BLaER1 treated with 17β-estradiol and CSF1 and Interleukin-3, amounts not matched to agents 10 nM and 100 nM (cell line): Measurements from ENCODE around the gene TAF3.
"Not testable (repeated sequence)": the region's sequence is repeated elsewhere in the genome, so short reads cannot be mapped to it uniquely, and the experiment has no call there.

Source experiments
- H3K27ac ChIP-seq, 11 experiments: shearing (Covaris generic); formaldehyde crosslinking; 2 replicates each; pipeline ENCODE4 v1.8.1; 2022
- H3K27me3 ChIP-seq, 11 experiments: shearing (Covaris generic); formaldehyde crosslinking; 2 replicates each; pipeline ENCODE4 v1.8.1; 2022
- H3K36me3 ChIP-seq, 11 experiments: shearing (Covaris generic); formaldehyde crosslinking; 2 replicates each; pipeline ENCODE4 v1.8.1; 2022
- H3K4me1 ChIP-seq, 10 experiments: shearing (Covaris generic); formaldehyde crosslinking; 2 replicates each; pipeline ENCODE4 v1.8.1; 2022
- H3K4me2 ChIP-seq, 11 experiments: shearing (Covaris generic); formaldehyde crosslinking; 2 replicates each; pipeline ENCODE4 v1.8.1; 2022
- H3K4me3 ChIP-seq, 10 experiments: shearing (Covaris generic); formaldehyde crosslinking; 2 replicates each; pipeline ENCODE4 v1.8.1; 2022
- H3K9ac ChIP-seq, 11 experiments: shearing (Covaris generic); formaldehyde crosslinking; 2 replicates each; pipeline ENCODE4 v1.8.1; 2022
- H3K9me3 ChIP-seq, 11 experiments: shearing (Covaris generic); formaldehyde crosslinking; replicated peaks in 1 of 11; 2 replicates each; pipeline ENCODE4 v1.8.1; 2022
- H4K20me1 ChIP-seq, 11 experiments: shearing (Covaris generic); formaldehyde crosslinking; 2 replicates each; pipeline ENCODE4 v1.8.1; 2022
- Cebpa-rat ChIP-seq, 11 experiments: shearing (Covaris generic); IDR thresholded peaks; 2 replicates each; pipeline ENCODE4 v1.8.1; 2022

Gene TAF3

GRCh38 chr10:7804216-7804615 lies 14.1 kb upstream of the TAF3 start:
- Histone ChIP-seq H3K4me3 (no peak overlapping the region), H3K9me3 (no peaks in the 10 kb centered on the region), H3K27ac (no peak overlapping the region), H3K9ac (no peak overlapping the region), H3K4me1 (no peaks in the 10 kb centered on the region), H4K20me1 (peaks cover 4 to 52% (median 25%) of the 10 kb centered on the region in 11 experiments; a peak in 17 of 22 replicates), H3K36me3 (peaks cover 84 to 100% (median 99%) of the 10 kb centered on the region in 11 experiments), H3K4me2 (no peak overlapping the region), H3K27me3 (no peaks in the 10 kb centered on the region)
- TF ChIP-seq Cebpa-rat (IDR thresholded peaks at IDR 0.05) = no peak

DNA sequence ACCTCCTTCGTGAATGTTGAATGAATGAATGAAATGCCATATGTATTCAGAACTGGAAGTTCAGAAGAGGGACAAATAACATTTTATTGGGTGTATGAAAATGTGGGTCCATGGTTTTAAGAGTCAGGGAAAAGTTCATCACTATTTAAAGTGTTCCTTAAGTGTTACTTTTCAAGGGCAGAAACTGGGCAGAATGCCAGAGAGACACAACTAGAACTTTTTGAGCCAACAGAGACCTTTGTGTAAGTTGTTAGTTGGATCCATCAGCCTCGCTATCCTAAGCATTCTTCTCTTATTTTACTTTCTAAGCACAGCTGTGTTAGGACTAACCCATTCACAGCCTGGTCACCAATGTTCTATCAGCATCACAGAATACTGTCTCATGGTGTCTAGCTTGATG lies 13.6 kb upstream of the TAF3 start:
- Histone ChIP-seq H3K4me2 (no peak overlapping the region), H3K27ac (no peak overlapping the region), H3K9ac (no peak overlapping the region), H3K9me3 (no peaks in the 10 kb centered on the region), H3K4me1 (no peaks in the 10 kb centered on the region), H3K27me3 (no peaks in the 10 kb centered on the region), H3K4me3 (no peak overlapping the region), H3K36me3 (peaks cover 79 to 100% (median 98%) of the 10 kb centered on the region in 11 experiments), H4K20me1 (peaks cover 5 to 52% (median 26%) of the 10 kb centered on the region in 11 experiments; a peak in 17 of 22 replicates)
- no peak for TF ChIP-seq Cebpa-rat (IDR thresholded peaks at IDR 0.05)

GRCh38 chr10:7808686-7809267 lies 9.5 kb upstream of the TAF3 start:
- no peak overlapping the region for H3K9ac ChIP-seq
- no peaks in the 10 kb centered on the region for H3K9me3 ChIP-seq
- H3K27ac ChIP-seq = no peak overlapping the region
- H3K27me3 ChIP-seq = no peaks in the 10 kb centered on the region
- H3K4me3 ChIP-seq = no peak overlapping the region
- H3K4me2 ChIP-seq = no peak overlapping the region
- TF ChIP-seq Cebpa-rat (IDR thresholded peaks at IDR 0.05) = no peak
- peaks cover 5 to 40% (median 19%) of the 10 kb centered on the region in 11 experiments; a peak in 17 of 22 replicates for H4K20me1 ChIP-seq
- no peaks in the 10 kb centered on the region for H3K4me1 ChIP-seq
- H3K36me3 ChIP-seq = peaks cover 38 to 62% (median 58%) of the 10 kb centered on the region in 11 experiments

DNA sequence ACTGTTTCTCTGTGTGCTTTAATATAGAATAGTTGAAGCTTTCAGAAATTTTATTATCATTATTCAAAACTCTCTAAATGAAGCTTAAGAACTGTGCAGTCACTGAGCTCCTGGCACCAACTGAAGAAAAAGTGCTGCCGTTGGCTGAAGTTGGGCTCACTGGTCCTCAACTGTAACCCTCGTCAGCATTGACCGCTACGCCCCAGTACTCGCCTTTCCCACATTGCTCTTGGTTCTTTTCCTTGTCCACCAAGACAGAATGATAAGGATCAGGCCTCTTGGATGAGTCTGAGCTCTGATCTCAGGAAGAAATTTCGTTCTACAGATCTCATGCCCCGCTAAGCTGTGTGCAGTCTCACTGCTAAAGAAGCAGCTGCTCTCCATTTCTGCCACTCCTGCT lies 7.9 kb upstream of the TAF3 start:
- H3K4me3 ChIP-seq = no peak overlapping the region
- no peak overlapping the region for H3K27ac ChIP-seq
- no peaks in the 10 kb centered on the region for H3K27me3 ChIP-seq
- H3K9me3 ChIP-seq = no peaks in the 10 kb centered on the region
- H3K4me1 ChIP-seq = no peaks in the 10 kb centered on the region
- H3K4me2 ChIP-seq = no peak overlapping the region
- H3K9ac ChIP-seq = no peak overlapping the region
- no peak for TF ChIP-seq Cebpa-rat (IDR thresholded peaks at IDR 0.05)
- peaks cover 0 to 24% (median 5%) of the 10 kb centered on the region in 11 experiments; a peak in 8 of 22 replicates for H4K20me1 ChIP-seq
- peaks cover 22 to 46% (median 41%) of the 10 kb centered on the region in 11 experiments for H3K36me3 ChIP-seq

DNA sequence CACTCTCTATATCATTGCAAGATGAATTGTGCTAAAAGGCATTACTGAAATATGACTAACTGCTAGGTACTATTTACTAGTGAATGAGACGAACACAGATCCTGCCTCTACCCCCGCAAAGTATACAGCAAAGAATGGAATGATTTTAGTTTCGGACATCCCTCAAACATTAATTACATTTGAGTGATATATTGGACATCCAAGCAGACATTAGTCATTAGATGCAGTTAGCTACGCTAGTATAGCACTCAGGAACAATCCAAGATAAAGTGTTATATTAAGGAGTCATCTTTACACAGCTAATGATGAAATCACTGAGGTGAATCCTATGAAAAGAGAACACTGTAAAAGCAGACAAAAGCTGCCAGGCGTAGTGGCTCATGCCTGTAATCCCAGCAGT lies 7.3 kb upstream of the TAF3 start:
- H3K4me1 ChIP-seq = peaks cover 0 to under 1% (median 0%) of the 10 kb centered on the region in 10 experiments; a peak in 1 of 20 replicates
- H3K4me2 ChIP-seq = no peak overlapping the region
- H3K27me3 ChIP-seq = no peaks in the 10 kb centered on the region
- H3K9me3 ChIP-seq = no peaks in the 10 kb centered on the region
- no peak overlapping the region for H3K9ac ChIP-seq
- no peak overlapping the region for H3K27ac ChIP-seq
- TF ChIP-seq Cebpa-rat (IDR thresholded peaks at IDR 0.05) = no peak
- no peak overlapping the region for H3K4me3 ChIP-seq
- H3K36me3 ChIP-seq = peaks cover 16 to 40% (median 36%) of the 10 kb centered on the region in 11 experiments
- peaks cover 0 to 18% (median 2%) of the 10 kb centered on the region in 11 experiments; a peak in 5 of 22 replicates for H4K20me1 ChIP-seq

DNA sequence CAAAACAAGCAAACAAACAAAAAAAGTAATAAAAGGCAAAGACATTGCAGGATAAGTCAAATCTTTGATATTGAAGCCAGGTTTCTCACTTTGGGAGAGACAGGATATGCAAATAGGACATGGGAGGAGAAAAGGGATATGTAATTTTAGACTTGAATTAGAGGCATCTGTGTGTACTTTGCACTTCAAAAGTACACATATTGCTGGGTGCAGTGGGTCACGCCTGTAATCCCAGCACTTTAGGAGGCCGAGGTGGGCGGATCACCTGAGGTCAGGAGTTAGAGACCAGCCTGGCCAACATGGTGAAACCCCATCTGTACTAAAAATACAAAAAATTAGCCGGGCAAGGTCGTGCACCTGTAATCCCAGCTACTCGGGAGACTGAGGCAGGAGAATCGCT lies 6.6 kb upstream of the TAF3 start:
- not testable (repeated sequence) for H3K4me1 ChIP-seq, H3K4me2 ChIP-seq, H3K9me3 ChIP-seq, H3K27ac ChIP-seq, H3K9ac ChIP-seq, H3K27me3 ChIP-seq, H3K4me3 ChIP-seq
- Histone ChIP-seq H3K36me3 (peaks cover 15 to 33% (median 29%) of the 10 kb centered on the region in 11 experiments), H4K20me1 (peaks cover 0 to 17% (median 0%) of the 10 kb centered on the region in 11 experiments; a peak in 2 of 22 replicates)

- Histone ChIP-seq H3K4me3 (no peak overlapping the region), H3K4me1 (peaks cover 6 to 14% (median 7%) of the 10 kb centered on the region in 10 experiments; a peak in 17 of 20 replicates), H3K27ac (no peak overlapping the region), H3K4me2 (no peak overlapping the region), H3K9me3 (no peaks in the 10 kb centered on the region), H3K9ac (no peak overlapping the region), H3K36me3 (peaks cover 0 to 16% (median 12%) of the 10 kb centered on the region in 11 experiments; a peak in 18 of 22 replicates), H4K20me1 (peaks cover 0 to 17% (median 0%) of the 10 kb centered on the region in 11 experiments; a peak in 3 of 22 replicates), H3K27me3 (no peaks in the 10 kb centered on the region)
- no peak for TF ChIP-seq Cebpa-rat (IDR thresholded peaks at IDR 0.05)
These were observed 4.8 kb upstream of the TAF3 start for GRCh38 chr10:7813481-7813880.

DNA sequence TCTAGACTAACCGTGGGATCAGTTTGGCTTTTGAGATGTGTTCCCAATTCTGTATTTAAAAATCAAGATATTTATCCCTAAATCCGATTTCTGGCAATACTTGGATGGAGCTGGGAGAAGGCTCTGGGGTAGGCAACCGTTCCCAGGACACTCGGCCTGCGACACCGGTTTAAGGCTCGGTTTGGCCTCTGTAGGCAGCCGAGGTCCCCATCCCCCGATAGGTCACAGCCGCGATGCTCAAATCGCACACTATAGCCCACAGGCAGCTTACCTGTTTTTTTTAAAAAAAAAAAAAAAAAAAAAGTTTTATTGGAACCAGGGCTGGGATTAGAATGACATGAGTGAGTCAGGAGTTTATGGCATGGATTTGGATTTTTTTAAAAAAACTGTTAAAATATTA lies 729 bp upstream of the TAF3 start:
- H3K27ac ChIP-seq = peak overlapping the region in 4 of 11 experiments; percentile 72 to 86 (median 81); a peak in 4 of 22 replicates
- peaks cover 0 to 39% (median 16%) of the 10 kb centered on the region in 11 experiments; a peak in 11 of 22 replicates for H4K20me1 ChIP-seq

DNA sequence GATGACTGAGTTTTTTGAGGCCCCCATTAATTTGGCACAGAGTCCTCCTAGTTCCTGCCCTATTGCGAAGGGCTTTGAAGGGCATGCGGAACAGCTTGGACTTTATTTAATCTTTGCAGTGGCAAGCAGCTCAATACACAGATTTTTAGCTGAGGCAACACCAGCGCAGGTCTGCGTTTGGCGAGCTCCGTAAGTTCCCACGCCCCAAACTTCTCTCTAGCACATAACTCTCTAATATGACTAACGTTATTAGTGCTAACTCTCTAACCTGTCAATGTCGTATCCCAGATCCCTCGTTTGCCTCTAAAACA lies 366 bp upstream of the TAF3 start:
- Histone ChIP-seq H4K20me1 (peaks cover 0 to 43% (median 16%) of the 10 kb centered on the region in 11 experiments; a peak in 11 of 22 replicates), H3K9me3 (no peaks in the 10 kb centered on the region), H3K27ac (peak overlapping the region in 10 of 11 experiments; percentile 59 to 86 (median 82); a peak in 15 of 22 replicates), H3K4me2 (peak overlapping the region; percentile 75 to 95 (median 86)), H3K27me3 (no peaks in the 10 kb centered on the region), H3K36me3 (peaks cover 5 to 28% (median 21%) of the 10 kb centered on the region in 11 experiments; a peak in 19 of 22 replicates), H3K4me1 (peaks cover 15 to 31% (median 19%) of the 10 kb centered on the region in 10 experiments), H3K4me3 (peak overlapping the region; percentile 96 to 100 (median 100)), H3K9ac (peak overlapping the region; percentile 81 to 92 (median 87); a peak in 21 of 22 replicates)
- TF ChIP-seq Cebpa-rat (IDR thresholded peaks at IDR 0.05) = no peak

More for the DNA sequence above, 729 bp upstream of the TAF3 start:
- Histone ChIP-seq H3K36me3 (peaks cover 4 to 24% (median 18%) of the 10 kb centered on the region in 11 experiments; a peak in 17 of 22 replicates), H3K4me2 (peak overlapping the region; percentile 75 to 95 (median 86)), H3K9me3 (no peaks in the 10 kb centered on the region), H3K27me3 (no peaks in the 10 kb centered on the region), H3K4me1 (peaks cover 15 to 31% (median 19%) of the 10 kb centered on the region in 10 experiments), H3K4me3 (peak overlapping the region; percentile 96 to 100 (median 100)), H3K9ac (peak overlapping the region in 9 of 11 experiments; percentile 81 to 92 (median 90); a peak in 14 of 22 replicates)
- TF ChIP-seq Cebpa-rat (IDR thresholded peaks at IDR 0.05) = no peak
